ENCODE measurements around the gene OBSCN. TPM values are rescaled to one million over a fixed set of nuclear protein-coding genes. Genes with fewer than 3 reads are reported as not detected.

The OBSCN gene
- total and polyA plus RNA-seq, 4 donors = 0.54 to 5.6 (median 2.7) TPM

- no peak overlapping the region for H3K9ac ChIP-seq (ENCODE audit: low read depth in 1 of 2, low read length in 2 of 2)
- TF ChIP-seq FOXA1 (IDR thresholded peaks at IDR 0.05) (no peak), CTCF (IDR thresholded peaks at IDR 0.05; ENCODE audit: low read depth, low read length, missing input control) (no peak), YY1 (IDR thresholded peaks at IDR 0.05) (no peak), RAD21 (IDR thresholded peaks at IDR 0.05) (no peak), HNF4G (IDR thresholded peaks at IDR 0.05) (no peak), JUND (IDR thresholded peaks at IDR 0.05) (no peak), SP1 (IDR thresholded peaks at IDR 0.05) (no peak), HNF4A (conservative IDR thresholded peaks at IDR 0.05) (no peak), ATF3 (IDR thresholded peaks at IDR 0.05) (no peak), EGR1 (IDR thresholded peaks at IDR 0.05; ENCODE audit: low read depth in 2 of 2) (no peak), ZBTB33 (IDR thresholded peaks at IDR 0.05) (no peak), GABPA (IDR thresholded peaks at IDR 0.05 in 1 of 2, conservative IDR thresholded peaks at IDR 0.05 in 1 of 2) (no peak), MAX (IDR thresholded peaks at IDR 0.05) (no peak), NR2F2 (IDR thresholded peaks at IDR 0.05) (no peak), TAF1 (conservative IDR thresholded peaks at IDR 0.05) (no peak), REST (IDR thresholded peaks at IDR 0.05) (no peak), RXRA (IDR thresholded peaks at IDR 0.05) (no peak), FOXA2 (IDR thresholded peaks at IDR 0.05) (no peak)
- peaks cover 6 to 27% (median 14%) of the 10 kb centered on the region in 4 donors for H3K9me3 ChIP-seq (ENCODE audit: control insufficient read depth in 4 of 4, low read length in 3 of 4)
- no peak for DNase-seq (ENCODE audit: low spot score)
- no peaks in the 10 kb centered on the region for H3K4me1 ChIP-seq (ENCODE audit: control insufficient read depth in 4 of 4, insufficient read depth in 4 of 4, low read length in 3 of 4)
- peaks cover 0 to 5% (median 1%) of the 10 kb centered on the region in 4 donors for H3K36me3 ChIP-seq (ENCODE audit: control insufficient read depth in 4 of 4, insufficient read depth in 3 of 4, low read depth in 1 of 4, low read length in 3 of 4)
- 94% methylated on average over 3 of the region's 3 CpGs for WGBS
- H3K27ac ChIP-seq (ENCODE audit: low read depth in 1 of 2, low read length in 2 of 2) = no peak overlapping the region
- peaks cover 0 to 3% (median 0%) of the 10 kb centered on the region in 4 donors for H3K27me3 ChIP-seq (ENCODE audit: control insufficient read depth in 4 of 4, insufficient read depth in 4 of 4, low read length in 3 of 4)
- H3K4me3 ChIP-seq (ENCODE audit: low read depth in 1 of 3, low read length in 3 of 3) = no peak overlapping the region
Observed at GRCh38 chr1:228238461-228238860, 30.6 kb downstream of the OBSCN start.
